K562 (cell line): Measurements from ENCODE around the gene CLEC3B. TPM values are rescaled to one million over a fixed set of nuclear protein-coding genes. Genes with fewer than 3 reads are reported as not detected.

Source experiments
- ARHGAP35 ChIP-seq: fragments of 450-650 bp; IDR thresholded peaks from 2 replicates; pipeline ENCODE4 v1.6.1; 2018; ENCODE audit not compliant: partially characterized antibody
- ATF7 ChIP-seq: fragments of 450-650 bp; IDR thresholded peaks from 2 replicates; pipeline ENCODE4 v1.7.1; 2014; ENCODE audit warnings: mild to moderate bottlenecking, moderate library complexity
- CEBPG ChIP-seq, 3 experiments: fragments of 200-800 bp in 1 of 3; sonication (Bioruptor generic) in 1 of 3; sonication (generic) in 1 of 3; formaldehyde crosslinking in 1 of 3; IDR thresholded peaks in 2 of 3; conservative IDR thresholded peaks in 1 of 3; 2 replicates each; pipeline versions ENCODE4 v1.6.1 to v1.8.0; 2016 to 2022; ENCODE audit warnings: missing compliant biosample characterization in 2 of 3, missing genetic modification characterization in 2 of 3, mild to moderate bottlenecking in 1 of 3, missing genetic modification reagents in 1 of 3
- CHD1 ChIP-seq: fragments of 200-600 bp; sonication (generic); IDR thresholded peaks from one replicate; pipeline ENCODE4 v1.6.1; 2012; ENCODE audit warnings: mild to moderate bottlenecking, moderate library complexity, low read length, inconsistent platforms
- E2F3 ChIP-seq: fragments of 250-450 bp; sonication (Bioruptor Pico); IDR thresholded peaks from 2 replicates; pipeline ENCODE4 v1.4.0; 2020; ENCODE audit warnings: mild to moderate bottlenecking
- ESRRA ChIP-seq: fragments of 450-650 bp; IDR thresholded peaks from 2 replicates; pipeline ENCODE4 v1.6.1; 2014; ENCODE audit warnings: low read depth, mild to moderate bottlenecking, moderate library complexity, borderline replicate concordance
- FOXK2 ChIP-seq, 2 experiments: fragments of 450-650 bp; IDR thresholded peaks in 1 of 2; conservative IDR thresholded peaks in 1 of 2; 2 replicates each; pipeline ENCODE4 v1.6.1; 2016; ENCODE audit warnings: low read depth in 2 of 2, mild to moderate bottlenecking in 1 of 2
- HDAC2 ChIP-seq: fragments of 450-650 bp; IDR thresholded peaks from 2 replicates; pipeline ENCODE4 v1.6.1; 2016; ENCODE audit warnings: mild to moderate bottlenecking
- KLF6 ChIP-seq: fragments of 250-450 bp; sonication (Bioruptor Pico); IDR thresholded peaks from 2 replicates; pipeline ENCODE4 v1.4.0; 2020; ENCODE audit warnings: mild to moderate bottlenecking, moderate library complexity, borderline replicate concordance
- MAZ ChIP-seq, 2 experiments: fragments of 450-650 bp in 1 of 2; sonication (generic) in 1 of 2; formaldehyde crosslinking; IDR thresholded peaks in 1 of 2; conservative IDR thresholded peaks in 1 of 2; 2 replicates each; pipeline versions ENCODE4 v1.4.0 to v1.5.0; 2020; ENCODE audit warnings: mild to moderate bottlenecking in 1 of 2, missing genetic modification reagents in 1 of 2
- MCM5 ChIP-seq: fragments of 450-650 bp; IDR thresholded peaks from 2 replicates; pipeline ENCODE4 v1.6.1; 2016; ENCODE audit warnings: low read depth
- MNT ChIP-seq, 2 experiments: fragments of 450-650 bp; conservative IDR thresholded peaks; 2 replicates each; pipeline ENCODE4 v1.6.1; 2017; ENCODE audit warnings: mild to moderate bottlenecking in 2 of 2, moderate library complexity in 2 of 2
- NKRF ChIP-seq: fragments of 450-650 bp; IDR thresholded peaks from 2 replicates; pipeline ENCODE4 v1.6.1; 2016; ENCODE audit warnings: borderline replicate concordance
- SAFB2 ChIP-seq: fragments of 200-400 bp; formaldehyde crosslinking; IDR thresholded peaks from 2 replicates; pipeline ENCODE4 v1.6.1; 2018; ENCODE audit warnings: borderline replicate concordance, low read length, low read depth, moderate library complexity; ENCODE audit not compliant: severe bottlenecking
- SLC30A9 ChIP-seq: fragments of 250-450 bp; sonication (Bioruptor Pico); IDR thresholded peaks from 2 replicates; pipeline ENCODE4 v1.8.0; 2022; ENCODE audit warnings: mild to moderate bottlenecking, moderate library complexity
- ZBTB9 ChIP-seq: fragments of 450-650 bp; formaldehyde crosslinking; IDR thresholded peaks from 2 replicates; pipeline ENCODE4 v1.4.0; 2020; ENCODE audit warnings: mild to moderate bottlenecking, moderate library complexity
- ZNF12 ChIP-seq: sonication (generic); formaldehyde crosslinking; IDR thresholded peaks from 2 replicates; pipeline ENCODE4 v1.4.0; 2020; ENCODE audit warnings: mild to moderate bottlenecking, missing genetic modification reagents
- ZZZ3 ChIP-seq: fragments of 450-650 bp; IDR thresholded peaks from 2 replicates; pipeline ENCODE4 v1.6.1; 2016; ENCODE audit warnings: antibody characterized with exemption, mild to moderate bottlenecking, moderate library complexity
- polyA plus RNA-seq, 8 experiments: library from polyadenylated mRNA; depleted of rRNA in 4 of 8; stranded (reverse) in 5 of 8; unstranded in 3 of 8; fragments of >200 nt; fragmentation: Nextera tagmentation in 2 of 8; fragmentation: Illumina TruSeq in 1 of 8; extraction: Ambion mirVana in 2 of 8; extraction: Trizol in 1 of 8; gene quantifications; 2 replicates each; pipeline versions ENCODE4 v1.2.1 to v1.2.3, GENCODE V29; 2011 to 2014; ENCODE audit warnings: inconsistent platforms in 1 of 8, missing spikeins in 1 of 8
- total RNA-seq, 7 experiments: library from RNA; depleted of rRNA in 6 of 7; stranded (reverse); fragments of >200 nt in 6 of 7; fragmentation: Illumina TruSeq in 2 of 7; extraction: Trizol in 2 of 7; gene quantifications; 2 replicates each; pipeline versions ENCODE4 v1.2.1 to v1.2.3, GENCODE V29; 2011 to 2021; ENCODE audit warnings: low replicate concordance in 1 of 7
- TF ChIP-seq, protein P1 (sequence below): IDR thresholded peaks from 2 replicates; pipeline ENCODE4 v1.6.1; 2011; ENCODE audit warnings: borderline replicate concordance, low read depth, mild to moderate bottlenecking, moderate library complexity, low read length; ENCODE audit not compliant: insufficient read depth, poor library complexity, severe bottlenecking

The CLEC3B gene
- total and polyA plus RNA-seq, 9 of the 15 experiments (the other 6 are each of a cell fraction or from before 2014, with no cell fraction given), result not detected

DNA sequence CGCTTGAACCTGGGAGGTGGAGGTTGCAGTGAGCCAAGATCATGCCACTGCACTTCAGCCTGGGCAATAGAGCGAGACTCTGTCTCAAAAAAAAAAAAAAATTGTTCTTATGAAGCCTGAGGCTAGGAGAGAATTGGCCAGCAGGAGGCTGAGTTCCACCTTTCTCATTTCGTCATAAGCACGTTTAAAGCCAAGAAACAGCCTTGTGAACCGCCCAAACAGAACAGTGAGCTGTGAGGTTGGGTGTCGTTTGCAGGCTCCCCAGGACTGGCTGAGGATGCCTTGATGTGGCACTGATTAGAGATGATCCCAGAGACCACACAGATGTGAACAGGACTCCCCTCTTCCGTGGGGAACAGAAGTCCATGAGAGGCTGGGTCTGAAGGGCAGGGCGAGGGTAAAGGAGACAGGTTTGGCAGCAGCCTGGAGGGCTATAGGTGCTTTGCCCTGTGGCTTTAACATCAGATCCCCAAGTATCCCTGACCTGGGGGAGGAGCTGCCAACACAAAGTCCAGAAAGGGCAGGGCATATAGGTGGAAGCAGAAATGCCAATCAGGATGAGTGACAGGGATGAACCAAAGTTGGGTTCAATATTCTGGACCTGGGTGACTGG, 52.9 kb downstream of the CLEC3B start (continued):
- TF ChIP-seq MNT (conservative IDR thresholded peaks at IDR 0.05) (no peak), ZZZ3 (no peak), E2F3 (peak; percentile 33; the same call in 1 of the 2 replicates), ZBTB9 (CRISPR knock-in tag) (peak; percentile 60; the same call in 1 of the 2 replicates), NKRF (no peak), FOXK2 (conservative IDR thresholded peaks at IDR 0.05 in 1 of 2, IDR thresholded peaks at IDR 0.05 in 1 of 2; ENCODE audit: low read depth in 2 of 2) (no peak), ESRRA (no peak), ZNF12 (no peak), HDAC2 (no peak), CHD1 (no peak), ARHGAP35 (no peak), ATF7 (no peak), KLF6 (CRISPR knock-in tag) (no peak), SLC30A9 (no peak), MCM5 (no peak), CEBPG (CRISPR knock-in tag; IDR thresholded peaks at IDR 0.05) (peak; percentile 43; the same call in 1 of the 2 replicates), CEBPG (tag; conservative IDR thresholded peaks at IDR 0.05 in 1 of 2, IDR thresholded peaks at IDR 0.05 in 1 of 2) (peak in 1 of 2 experiments; percentile 40; a peak in 1 of 4 replicates), SAFB2 (no peak), MAZ (CRISPR knock-in tag; conservative IDR thresholded peaks at IDR 0.05 in 1 of 2, IDR thresholded peaks at IDR 0.05 in 1 of 2) (0 out of 4 replicates have a peak, but pooled peaks of 1 of the 2 experiments have one; percentile 11)
- TF ChIP-seq, protein P1, sequence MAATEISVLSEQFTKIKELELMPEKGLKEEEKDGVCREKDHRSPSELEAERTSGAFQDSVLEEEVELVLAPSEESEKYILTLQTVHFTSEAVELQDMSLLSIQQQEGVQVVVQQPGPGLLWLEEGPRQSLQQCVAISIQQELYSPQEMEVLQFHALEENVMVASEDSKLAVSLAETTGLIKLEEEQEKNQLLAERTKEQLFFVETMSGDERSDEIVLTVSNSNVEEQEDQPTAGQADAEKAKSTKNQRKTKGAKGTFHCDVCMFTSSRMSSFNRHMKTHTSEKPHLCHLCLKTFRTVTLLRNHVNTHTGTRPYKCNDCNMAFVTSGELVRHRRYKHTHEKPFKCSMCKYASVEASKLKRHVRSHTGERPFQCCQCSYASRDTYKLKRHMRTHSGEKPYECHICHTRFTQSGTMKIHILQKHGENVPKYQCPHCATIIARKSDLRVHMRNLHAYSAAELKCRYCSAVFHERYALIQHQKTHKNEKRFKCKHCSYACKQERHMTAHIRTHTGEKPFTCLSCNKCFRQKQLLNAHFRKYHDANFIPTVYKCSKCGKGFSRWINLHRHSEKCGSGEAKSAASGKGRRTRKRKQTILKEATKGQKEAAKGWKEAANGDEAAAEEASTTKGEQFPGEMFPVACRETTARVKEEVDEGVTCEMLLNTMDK, result no peak
